ENCODE results near the gene AMOTL1.

Gene AMOTL1

GRCh38 chr11:94871491-94872185, 103.5 kb downstream of the AMOTL1 start:
- TF ChIP-seq YY1 (IDR thresholded peaks at IDR 0.05; ENCODE audit: low read depth) (no peak), CREB1 (IDR thresholded peaks at IDR 0.05; ENCODE audit: low read depth) (no peak), MAX (IDR thresholded peaks at IDR 0.05) (no peak), TEAD4 (IDR thresholded peaks at IDR 0.05) (no peak), TAF1 (IDR thresholded peaks at IDR 0.05; ENCODE audit: low read depth) (no peak), TCF12 (IDR thresholded peaks at IDR 0.05; ENCODE audit: low read depth) (no peak), ZBTB7A (IDR thresholded peaks at IDR 0.05; ENCODE audit: low read depth) (no peak), NFIC (IDR thresholded peaks at IDR 0.05) (no peak), EGR1 (IDR thresholded peaks at IDR 0.05) (no peak), RAD21 (IDR thresholded peaks at IDR 0.05; ENCODE audit: low read depth) (no peak), REST (IDR thresholded peaks at IDR 0.05; ENCODE audit: low read depth) (no peak), USF1 (IDR thresholded peaks at IDR 0.05) (no peak), CEBPB (IDR thresholded peaks at IDR 0.05) (no peak), EP300 (IDR thresholded peaks at IDR 0.05; ENCODE audit: borderline replicate concordance) (no peak)

GRCh38 chr11:94873916-94874540, 105.9 kb downstream of the AMOTL1 start:
- TF ChIP-seq FOXM1 (IDR thresholded peaks at IDR 0.05; ENCODE audit: borderline replicate concordance, low read depth) (peak; percentile 26; the same call in 1 of the 2 replicates), TCF12 (IDR thresholded peaks at IDR 0.05; ENCODE audit: low read depth) (no peak; the same call in 1 of the 2 replicates), NFIC (IDR thresholded peaks at IDR 0.05) (peak; percentile 44; the same call in 1 of the 2 replicates), EP300 (IDR thresholded peaks at IDR 0.05; ENCODE audit: borderline replicate concordance) (peak; percentile 77), TEAD4 (IDR thresholded peaks at IDR 0.05) (0 out of 2 replicates have a peak, but pooled peaks have one; percentile 26)

- no peak for TF ChIP-seq NFIC (IDR thresholded peaks at IDR 0.05)
- TF ChIP-seq REST (IDR thresholded peaks at IDR 0.05; ENCODE audit: low read depth), result no peak
- TF ChIP-seq ZBTB7A (IDR thresholded peaks at IDR 0.05; ENCODE audit: low read depth), result no peak
- no peak for TF ChIP-seq CREB1 (IDR thresholded peaks at IDR 0.05; ENCODE audit: low read depth)
Measured at GRCh38 chr11:94876222-94876621, 108.1 kb downstream of the AMOTL1 start.

GRCh38 chr11:94876645-94877442, 108.7 kb downstream of the AMOTL1 start:
- TF ChIP-seq CREB1 (IDR thresholded peaks at IDR 0.05; ENCODE audit: low read depth) (no peak), TCF12 (IDR thresholded peaks at IDR 0.05; ENCODE audit: low read depth) (peak; percentile 69), EP300 (IDR thresholded peaks at IDR 0.05; ENCODE audit: borderline replicate concordance) (peak; percentile 72; the same call in 1 of the 2 replicates), TAF1 (IDR thresholded peaks at IDR 0.05; ENCODE audit: low read depth) (0 out of 2 replicates have a peak, but pooled peaks have one; percentile 31), RAD21 (IDR thresholded peaks at IDR 0.05; ENCODE audit: low read depth) (no peak), YY1 (IDR thresholded peaks at IDR 0.05; ENCODE audit: low read depth) (no peak), FOXM1 (IDR thresholded peaks at IDR 0.05; ENCODE audit: borderline replicate concordance, low read depth) (peak; percentile 57; the same call in 1 of the 2 replicates), REST (IDR thresholded peaks at IDR 0.05; ENCODE audit: low read depth) (no peak), ZBTB7A (IDR thresholded peaks at IDR 0.05; ENCODE audit: low read depth) (no peak), CEBPB (IDR thresholded peaks at IDR 0.05) (no peak), MAX (IDR thresholded peaks at IDR 0.05) (peak; percentile 90), TEAD4 (IDR thresholded peaks at IDR 0.05) (no peak), EGR1 (IDR thresholded peaks at IDR 0.05) (peak; percentile 78)
